Raji (cell line): ENCODE results near the gene KLHL35.

Experiments used
- POLR2A ChIP-seq: IDR thresholded peaks from 2 replicates; pipeline ENCODE4 v1.6.1; 2011; ENCODE audit warnings: low read depth, low read length, control low read depth; ENCODE audit not compliant: insufficient read depth

KLHL35 gene, protein sequence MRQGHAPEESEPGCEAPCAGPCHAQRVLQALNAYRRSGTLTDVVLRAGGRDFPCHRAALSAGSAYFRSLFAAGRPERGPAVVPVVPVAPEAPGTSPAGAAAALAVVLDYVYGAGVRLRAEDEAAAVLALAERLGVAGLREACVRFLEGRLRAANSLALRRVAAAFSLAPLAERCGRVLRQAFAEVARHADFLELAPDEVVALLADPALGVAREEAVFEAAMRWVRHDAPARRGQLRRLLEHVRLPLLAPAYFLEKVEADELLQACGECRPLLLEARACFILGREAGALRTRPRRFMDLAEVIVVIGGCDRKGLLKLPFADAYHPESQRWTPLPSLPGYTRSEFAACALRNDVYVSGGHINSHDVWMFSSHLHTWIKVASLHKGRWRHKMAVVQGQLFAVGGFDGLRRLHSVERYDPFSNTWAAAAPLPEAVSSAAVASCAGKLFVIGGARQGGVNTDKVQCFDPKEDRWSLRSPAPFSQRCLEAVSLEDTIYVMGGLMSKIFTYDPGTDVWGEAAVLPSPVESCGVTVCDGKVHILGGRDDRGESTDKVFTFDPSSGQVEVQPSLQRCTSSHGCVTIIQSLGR

DNA sequence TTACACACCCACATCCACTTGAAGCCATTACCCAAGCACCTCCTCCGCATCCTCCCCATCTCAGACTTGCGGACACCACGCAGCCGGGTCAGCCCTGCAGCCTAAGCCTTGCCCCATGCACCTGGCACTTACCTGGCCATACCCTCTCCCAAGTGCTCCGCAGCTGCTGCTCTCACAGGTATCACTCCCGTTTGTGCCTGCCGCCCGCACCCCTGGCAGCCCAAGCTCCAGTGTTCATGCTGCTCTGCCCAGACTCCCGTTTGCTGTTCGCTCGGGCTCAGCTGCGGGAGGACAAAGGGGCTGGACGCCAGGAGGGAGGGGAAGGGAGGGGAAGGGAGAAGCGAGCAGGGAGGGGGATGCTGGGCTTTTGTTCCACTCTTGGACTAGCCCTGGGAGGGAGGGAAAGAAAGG, at the start of gene KLHL35:
Gene KLHL35, minus strand, starts transcription at position 293 of the 411 bp plus-strand sequence. CDS start 2,574 bp downstream, outside the sequence.
- TF ChIP-seq POLR2A: no peak

GRCh38 chr11:75481922-75482606, 49.1 kb upstream of the KLHL35 start:
- no peak for TF ChIP-seq POLR2A

GRCh38 chr11:75481223-75481921, 48.4 kb upstream of the KLHL35 start:
- no peak for TF ChIP-seq POLR2A

- TF ChIP-seq POLR2A: no peak
These were observed 47.5 kb upstream of the KLHL35 start for GRCh38 chr11:75480185-75481175.

DNA sequence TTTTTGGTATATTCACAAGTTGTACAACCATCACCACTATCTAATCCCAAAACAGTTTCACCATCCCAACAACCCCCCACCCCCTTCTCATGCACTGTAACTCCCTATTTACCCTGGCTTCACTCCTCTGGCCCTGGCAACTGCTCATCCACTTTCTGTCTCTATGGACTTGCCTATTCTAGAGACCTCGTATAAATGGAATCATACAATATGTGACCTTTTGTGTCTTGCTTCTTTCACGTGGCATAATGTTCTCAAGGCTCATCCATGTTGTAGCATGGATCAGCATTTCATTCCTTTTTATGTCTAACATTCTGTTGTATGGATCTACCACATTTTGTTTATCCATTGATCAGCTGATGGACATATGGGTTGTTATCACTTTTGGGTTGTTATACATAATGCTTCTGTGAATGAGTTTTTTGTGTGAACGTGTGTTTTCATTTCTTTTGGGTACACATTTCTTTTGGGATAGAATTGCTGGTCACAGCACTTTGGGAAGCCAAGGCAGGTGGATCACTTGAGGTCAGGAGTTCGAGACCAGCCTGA, 46.7 kb upstream of the KLHL35 start:
- no peak for TF ChIP-seq POLR2A

DNA sequence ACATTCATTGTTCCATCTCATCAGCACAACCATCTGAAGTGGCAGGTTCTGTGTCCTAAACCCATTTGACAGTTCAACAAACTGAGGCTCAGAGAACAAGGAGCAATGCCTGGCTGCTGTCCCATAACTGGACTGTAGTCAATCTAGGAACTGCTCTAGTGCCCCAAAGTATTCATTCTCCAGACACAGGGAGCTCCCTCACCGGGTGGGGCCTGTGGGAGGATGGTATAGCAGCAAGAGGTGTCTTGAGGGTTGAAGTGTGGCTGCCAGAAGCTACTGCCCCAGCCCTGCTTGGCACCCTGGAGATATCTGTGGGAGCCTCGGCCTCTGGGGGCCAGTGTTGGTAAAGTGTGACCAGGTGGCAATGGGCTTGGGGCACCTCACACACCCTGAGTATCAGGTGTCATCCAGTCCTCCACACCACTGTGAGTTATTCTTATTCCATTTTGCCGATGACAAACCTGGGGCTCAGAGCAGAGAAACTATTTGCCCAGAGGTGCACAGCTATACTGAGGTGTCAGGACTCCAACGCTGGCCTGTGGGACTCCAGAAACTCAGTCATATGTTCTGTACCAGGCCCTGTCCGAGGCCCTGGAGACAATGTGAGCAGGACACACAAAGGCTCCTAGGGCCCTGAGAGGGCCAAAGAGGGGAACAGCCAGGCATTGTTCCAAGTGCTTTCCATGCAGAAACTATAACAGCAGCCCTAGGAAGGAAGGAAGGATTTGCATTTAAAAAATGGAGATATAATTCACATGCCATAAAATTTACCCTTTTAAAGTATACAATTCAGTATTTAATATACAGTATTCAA, 46.0 kb upstream of the KLHL35 start:
- TF ChIP-seq POLR2A: no peak

DNA sequence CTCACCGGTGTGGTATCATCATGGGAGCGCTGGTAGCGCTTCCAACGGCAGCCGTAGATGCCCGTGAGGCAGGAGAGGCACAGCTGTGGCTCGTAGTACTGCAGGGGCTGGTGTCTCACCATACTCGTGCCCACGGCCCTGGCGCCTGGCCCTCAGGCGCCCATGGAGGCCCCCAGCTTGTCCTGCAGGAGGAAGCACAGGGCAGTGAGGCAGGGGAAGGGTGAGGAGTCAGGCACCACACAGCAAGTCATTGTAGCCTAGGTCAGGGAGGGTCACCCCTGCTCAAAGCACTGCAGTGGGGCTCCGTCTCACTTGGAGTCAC, 44.6 kb upstream of the KLHL35 start:
- TF ChIP-seq POLR2A: no peak

- TF ChIP-seq POLR2A: no peak
These were observed 44.0 kb upstream of the KLHL35 start for GRCh38 chr11:75476739-75477613.

DNA sequence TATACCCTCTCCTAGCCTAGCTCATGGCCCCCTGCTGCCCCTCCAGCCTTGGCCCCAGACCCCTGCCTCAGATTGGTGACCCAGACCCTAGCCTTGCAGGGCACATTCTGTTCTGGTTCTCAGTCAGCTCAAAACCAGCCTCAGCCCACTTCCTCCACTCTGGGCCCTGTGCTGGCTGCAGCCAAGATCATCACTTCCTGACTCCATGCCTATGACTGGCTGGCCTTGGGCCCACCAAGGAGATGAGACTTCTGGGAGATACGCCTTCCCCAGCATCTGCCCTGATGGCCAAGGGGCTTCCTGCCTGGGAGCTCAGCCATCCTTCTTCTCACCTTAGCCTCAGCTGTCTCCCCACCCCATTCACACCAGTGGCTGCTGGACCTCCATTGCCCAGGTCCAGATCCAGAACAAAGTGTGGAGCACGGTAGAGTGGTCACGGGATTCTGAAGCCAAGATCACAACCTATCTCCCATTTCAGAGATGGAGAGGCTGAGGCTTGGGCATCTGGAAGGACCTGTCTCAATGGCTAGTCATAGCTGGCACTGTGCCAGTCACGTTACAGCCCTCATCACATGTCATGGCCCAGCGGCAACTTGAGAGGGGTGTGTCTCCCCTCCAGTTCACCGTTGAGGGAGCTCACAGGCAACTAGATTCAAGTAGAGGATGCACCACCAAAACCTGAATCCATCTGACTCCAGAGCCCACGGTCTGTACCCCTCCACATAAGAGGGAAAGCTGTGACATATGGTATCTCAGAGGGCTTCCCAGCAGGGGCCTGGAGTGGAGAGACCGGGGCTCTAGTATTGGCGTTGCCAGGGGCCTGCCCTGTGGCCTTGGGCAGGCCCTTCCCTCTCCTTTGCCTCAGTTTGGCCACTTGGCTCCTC, 43.0 kb upstream of the KLHL35 start:
- no peak for TF ChIP-seq POLR2A

- no peak for TF ChIP-seq POLR2A
These were observed 42.1 kb upstream of the KLHL35 start for GRCh38 chr11:75474878-75475766.
